Measurements from ENCODE around the gene CCDC158. TPM values are rescaled to one million over a fixed set of nuclear protein-coding genes. Genes with fewer than 3 reads are reported as not detected.
A peak's percentile ranks its signal among the peaks of the same experiment; 100 is the strongest.

The CCDC158 gene
- polyA plus RNA-seq, 3 donors = not detected

GRCh38 chr4:76381986-76382385 lies 39.0 kb downstream of the CCDC158 start:
- H3K9me3 Mint-ChIP-seq = peaks cover 0 to 7% (median 4%) of the 10 kb centered on the region in 7 donors
- no peak overlapping the region for H3K9ac ChIP-seq (ENCODE audit: insufficient read depth, low read length, poor library complexity, severe bottlenecking)
- H3K4me3 Mint-ChIP-seq = peak overlapping the region; percentile 10 to 59
- peaks cover 0 to 5% of the 10 kb centered on the region in 2 donors for H3K9me3 ChIP-seq (replicated peaks in 1 of 2; ENCODE audit: control insufficient read depth in 1 of 2, insufficient read depth in 1 of 2, low read length in 2 of 2)
- H3K4me3 ChIP-seq (replicated peaks in 1 of 3; ENCODE audit: low read depth in 2 of 3, low read length in 3 of 3) = no peak overlapping the region
- peak; percentile 6 to 36 (median 33) for DNase-seq
- no peak overlapping the region for H2AFZ ChIP-seq (ENCODE audit: insufficient read depth, low read depth, low read length, poor library complexity, severe bottlenecking)
- H3K27me3 Mint-ChIP-seq (ENCODE audit: low read depth in 3 of 3) = peaks cover 0 to 9% (median 2%) of the 10 kb centered on the region in 3 donors
- H3K4me1 Mint-ChIP-seq = peaks cover 37% of the 10 kb centered on the region
- peaks cover 14% of the 10 kb centered on the region in 2 donors for H3K4me1 ChIP-seq (ENCODE audit: control insufficient read depth in 1 of 2, insufficient read depth in 2 of 2, low read length in 2 of 2)
- TF ChIP-seq, protein P1, sequence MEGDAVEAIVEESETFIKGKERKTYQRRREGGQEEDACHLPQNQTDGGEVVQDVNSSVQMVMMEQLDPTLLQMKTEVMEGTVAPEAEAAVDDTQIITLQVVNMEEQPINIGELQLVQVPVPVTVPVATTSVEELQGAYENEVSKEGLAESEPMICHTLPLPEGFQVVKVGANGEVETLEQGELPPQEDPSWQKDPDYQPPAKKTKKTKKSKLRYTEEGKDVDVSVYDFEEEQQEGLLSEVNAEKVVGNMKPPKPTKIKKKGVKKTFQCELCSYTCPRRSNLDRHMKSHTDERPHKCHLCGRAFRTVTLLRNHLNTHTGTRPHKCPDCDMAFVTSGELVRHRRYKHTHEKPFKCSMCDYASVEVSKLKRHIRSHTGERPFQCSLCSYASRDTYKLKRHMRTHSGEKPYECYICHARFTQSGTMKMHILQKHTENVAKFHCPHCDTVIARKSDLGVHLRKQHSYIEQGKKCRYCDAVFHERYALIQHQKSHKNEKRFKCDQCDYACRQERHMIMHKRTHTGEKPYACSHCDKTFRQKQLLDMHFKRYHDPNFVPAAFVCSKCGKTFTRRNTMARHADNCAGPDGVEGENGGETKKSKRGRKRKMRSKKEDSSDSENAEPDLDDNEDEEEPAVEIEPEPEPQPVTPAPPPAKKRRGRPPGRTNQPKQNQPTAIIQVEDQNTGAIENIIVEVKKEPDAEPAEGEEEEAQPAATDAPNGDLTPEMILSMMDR (IDR thresholded peaks at IDR 0.05) = no peak
- H3K27ac Mint-ChIP-seq = peak overlapping the region in 6 of 7 donors; percentile 71 to 87 (median 80)
- intact Hi-C loops (cut with micrococcal nuclease) = loop anchor here in 1 of 2 donors (5.0 kb wide), 1 partner anchor 205 kb away; no protein-coding TSS in a partner anchor
- no peaks in the 10 kb centered on the region for H3K36me3 ChIP-seq (replicated peaks in 1 of 2; ENCODE audit: control insufficient read depth in 1 of 2, insufficient read depth in 2 of 2, low read length in 2 of 2)
- no peaks in the 10 kb centered on the region for H4K20me1 ChIP-seq (ENCODE audit: insufficient read depth, low read length)
- H3K27ac ChIP-seq (ENCODE audit: low read depth in 1 of 2, low read length in 2 of 2) = peak overlapping the region; percentile 28 to 40
- no peaks in the 10 kb centered on the region for H3K27me3 ChIP-seq (ENCODE audit: control insufficient read depth in 2 of 2, insufficient read depth in 2 of 2, low read length in 2 of 2)
- WGBS (ENCODE audit: insufficient coverage) = no CpG with 5 or more reads among the region's 3 CpGs
- peaks cover 0 to 3% of the 10 kb centered on the region in 2 donors for H3K36me3 Mint-ChIP-seq
- no peak overlapping the region for H3K4me2 ChIP-seq (replicated peaks; ENCODE audit: extremely low read depth, low read length, poor library complexity, severe bottlenecking)
- no peaks in the 10 kb centered on the region for H3K79me2 ChIP-seq (ENCODE audit: insufficient read depth, low read length)

- Mint-ChIP-seq H3K9me3 (peaks cover 0 to 7% (median 4%) of the 10 kb centered on the region in 7 donors), H3K27me3 (ENCODE audit: low read depth in 3 of 3) (peaks cover 0 to 9% (median 0%) of the 10 kb centered on the region in 3 donors), H3K4me3 (no peak overlapping the region), H3K4me1 (peaks cover 26% of the 10 kb centered on the region), H3K36me3 (peaks cover 0 to 3% of the 10 kb centered on the region in 2 donors), H3K27ac (no peak overlapping the region)
- Histone ChIP-seq H3K9me3 (replicated peaks in 1 of 2; ENCODE audit: control insufficient read depth in 1 of 2, insufficient read depth in 1 of 2, low read length in 2 of 2) (peaks cover 0 to 5% of the 10 kb centered on the region in 2 donors), H3K27me3 (ENCODE audit: control insufficient read depth in 2 of 2, insufficient read depth in 2 of 2, low read length in 2 of 2) (no peaks in the 10 kb centered on the region), H3K79me2 (ENCODE audit: insufficient read depth, low read length) (no peaks in the 10 kb centered on the region), H3K4me3 (replicated peaks in 1 of 3; ENCODE audit: low read depth in 2 of 3, low read length in 3 of 3) (no peak overlapping the region), H3K4me1 (ENCODE audit: control insufficient read depth in 1 of 2, insufficient read depth in 2 of 2, low read length in 2 of 2) (peaks cover 6 to 8% of the 10 kb centered on the region in 2 donors), H2AFZ (ENCODE audit: insufficient read depth, low read depth, low read length, poor library complexity, severe bottlenecking) (no peak overlapping the region), H3K36me3 (replicated peaks in 1 of 2; ENCODE audit: control insufficient read depth in 1 of 2, insufficient read depth in 2 of 2, low read length in 2 of 2) (no peaks in the 10 kb centered on the region), H3K27ac (ENCODE audit: low read depth in 1 of 2, low read length in 2 of 2) (no peak overlapping the region), H3K9ac (ENCODE audit: insufficient read depth, low read length, poor library complexity, severe bottlenecking) (no peak overlapping the region), H3K4me2 (replicated peaks; ENCODE audit: extremely low read depth, low read length, poor library complexity, severe bottlenecking) (no peak overlapping the region), H4K20me1 (ENCODE audit: insufficient read depth, low read length) (no peaks in the 10 kb centered on the region)
- TF ChIP-seq, protein P1 (IDR thresholded peaks at IDR 0.05) = no peak
- intact Hi-C loops (cut with micrococcal nuclease) = loop anchor here in 1 of 2 donors (5.0 kb wide), 1 partner anchor 203 kb away; no protein-coding TSS in a partner anchor
- DNase-seq = no peak
- WGBS (ENCODE audit: insufficient coverage) = 97% methylated on average over 4 of the region's 6 CpGs
Observed at GRCh38 chr4:76380561-76380960, 40.4 kb downstream of the CCDC158 start.
